Measurements from ENCODE around the gene FAM168B. TPM values are rescaled to one million over a fixed set of nuclear protein-coding genes. Genes with fewer than 3 reads are reported as not detected.
A peak's percentile ranks its signal among the peaks of the same experiment; 100 is the strongest.
"Not testable (repeated sequence)": the region's sequence is repeated elsewhere in the genome, so short reads cannot be mapped to it uniquely, and the experiment has no call there.

FAM168B gene, protein sequence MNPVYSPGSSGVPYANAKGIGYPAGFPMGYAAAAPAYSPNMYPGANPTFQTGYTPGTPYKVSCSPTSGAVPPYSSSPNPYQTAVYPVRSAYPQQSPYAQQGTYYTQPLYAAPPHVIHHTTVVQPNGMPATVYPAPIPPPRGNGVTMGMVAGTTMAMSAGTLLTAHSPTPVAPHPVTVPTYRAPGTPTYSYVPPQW
- total RNA-seq: 10 to 100 TPM; 78.7 to 94.7 TPM
- long read RNA-seq, full-length matches to known transcripts: 3 of 44 reads
- long read RNA-seq, partial matches to known transcripts: 5 of 44 reads
- long read RNA-seq, other reads (novel, unspliced or antisense): 36 of 44 reads

DNA sequence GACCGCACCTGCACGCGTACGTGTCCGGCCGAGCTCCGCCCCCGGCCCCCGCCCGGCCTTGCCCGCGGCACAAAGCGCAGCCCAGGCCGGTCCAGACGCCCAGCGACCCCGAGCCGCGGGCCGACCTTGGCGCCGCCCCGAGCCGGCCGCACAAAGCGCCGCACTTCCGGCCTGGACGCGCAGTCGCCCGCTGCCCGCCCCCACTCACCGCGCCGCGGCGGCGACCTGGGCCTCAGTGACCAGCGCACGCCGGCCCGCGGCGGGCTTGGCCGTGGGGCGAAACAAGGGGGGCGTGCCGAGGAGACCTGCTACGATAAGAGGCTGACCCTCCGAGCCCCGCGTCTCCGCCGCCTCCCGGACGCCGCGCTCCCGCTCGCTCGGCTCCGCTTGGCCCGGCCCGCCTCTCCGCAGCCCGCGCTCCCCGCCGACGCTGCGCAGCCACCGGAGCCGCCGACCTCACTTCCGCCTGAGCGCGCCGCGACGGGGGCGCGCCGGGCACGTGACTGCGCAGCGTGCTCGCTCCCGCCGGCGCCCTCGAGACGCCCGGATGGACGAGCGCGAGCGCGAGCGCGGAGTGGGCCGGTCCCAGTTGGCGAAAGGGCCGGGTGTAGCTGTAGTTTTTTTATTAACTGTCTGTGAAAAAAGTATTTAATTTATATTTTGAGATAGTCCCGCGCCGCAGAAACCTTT, at the start of gene FAM168B:
Gene FAM168B, minus strand, starts transcription at position 455 of the 690 bp plus-strand sequence. CDS start 10,814 bp downstream, outside the sequence.
- peak; percentile 91 for DNase-seq
- ATAC-seq: peak; percentile 98
- intact Hi-C loops (cut with DNase I): no loop called here

DNA sequence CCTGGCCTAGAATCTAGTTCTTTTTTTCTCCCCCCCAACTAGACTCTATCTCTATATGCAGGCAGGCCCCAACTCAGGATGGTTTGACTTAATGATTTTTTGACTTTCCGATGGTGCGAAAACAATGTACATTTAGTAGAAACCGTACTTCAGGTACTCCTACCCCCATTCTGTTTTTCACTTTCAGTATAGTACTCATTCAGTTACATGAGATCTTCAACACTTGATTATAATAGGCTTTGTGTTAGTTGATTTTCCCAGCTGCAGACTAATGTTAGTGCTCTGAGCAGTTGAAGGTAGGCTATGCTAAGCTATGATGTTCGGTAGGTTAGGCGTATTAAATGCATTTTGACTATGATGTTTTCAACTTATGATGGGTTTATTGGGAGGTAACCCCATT, 49.6 kb upstream of the FAM168B start:
- intact Hi-C loops (cut with DNase I): no loop called here
- no peak for DNase-seq
- no peak for ATAC-seq

DNA sequence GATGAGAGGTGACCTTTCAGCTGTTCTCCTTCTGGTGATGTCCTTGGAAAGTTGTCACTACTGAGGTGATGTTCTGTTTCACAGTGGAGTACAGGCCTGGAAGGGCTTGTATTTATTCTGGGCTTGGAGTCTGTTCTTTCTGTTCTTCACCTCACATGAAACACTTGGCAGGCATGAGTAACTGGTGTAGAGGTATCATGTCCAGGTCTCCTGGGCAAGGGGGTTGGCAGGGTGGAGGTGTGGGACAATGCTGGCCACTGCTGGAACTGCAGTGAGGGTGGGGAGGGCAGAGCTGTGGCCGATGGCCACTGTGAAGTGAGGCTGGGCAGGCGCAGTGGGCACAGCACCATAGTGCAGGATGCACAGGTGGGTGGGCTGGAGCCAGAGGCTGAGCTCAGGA, 47.3 kb upstream of the FAM168B start:
- no peak for DNase-seq
- ATAC-seq: peak; percentile 15 to 41
- intact Hi-C loops (cut with DNase I): no loop called here

DNA sequence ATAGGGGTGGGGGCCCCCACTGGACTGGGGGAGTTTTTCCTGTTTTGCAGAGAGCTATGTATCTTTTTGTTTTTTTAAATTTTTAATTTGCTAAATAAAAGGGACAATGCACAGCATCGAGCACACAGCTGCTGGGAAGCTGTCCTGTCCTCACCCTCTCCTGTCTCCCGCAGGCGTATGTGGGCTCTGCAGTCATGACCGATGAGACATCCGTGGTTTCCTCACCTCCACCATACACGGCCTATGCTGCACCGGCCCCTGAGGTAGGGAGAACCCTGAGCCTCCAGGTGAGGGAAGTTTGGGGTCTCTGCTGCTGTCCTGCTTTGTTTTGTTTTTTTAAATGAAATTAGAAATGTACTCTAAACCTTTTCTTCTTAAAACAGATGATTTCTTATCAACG, 39.5 kb upstream of the FAM168B start:
- ATAC-seq: no peak
- intact Hi-C loops (cut with DNase I): no loop called here

DNA sequence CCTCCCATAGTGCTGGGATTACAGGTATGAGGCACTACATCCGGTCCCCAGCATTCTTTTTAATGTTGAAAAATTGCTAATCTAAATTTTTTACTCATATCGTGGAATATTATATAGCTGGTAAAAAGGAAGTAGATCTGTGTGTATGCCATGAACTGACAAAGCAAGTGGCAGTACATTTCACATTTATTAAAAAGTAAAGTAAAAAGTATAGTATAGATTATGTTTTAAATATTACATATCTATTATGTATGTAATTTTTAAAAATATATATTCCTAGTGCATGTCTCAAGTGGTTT, 37.0 kb upstream of the FAM168B start:
- ATAC-seq (no peak), DNase-seq (no peak)
- intact Hi-C loops (cut with DNase I): no loop called here

More for the DNA sequence above, 39.5 kb upstream of the FAM168B start:
- DNase-seq: no peak

DNA sequence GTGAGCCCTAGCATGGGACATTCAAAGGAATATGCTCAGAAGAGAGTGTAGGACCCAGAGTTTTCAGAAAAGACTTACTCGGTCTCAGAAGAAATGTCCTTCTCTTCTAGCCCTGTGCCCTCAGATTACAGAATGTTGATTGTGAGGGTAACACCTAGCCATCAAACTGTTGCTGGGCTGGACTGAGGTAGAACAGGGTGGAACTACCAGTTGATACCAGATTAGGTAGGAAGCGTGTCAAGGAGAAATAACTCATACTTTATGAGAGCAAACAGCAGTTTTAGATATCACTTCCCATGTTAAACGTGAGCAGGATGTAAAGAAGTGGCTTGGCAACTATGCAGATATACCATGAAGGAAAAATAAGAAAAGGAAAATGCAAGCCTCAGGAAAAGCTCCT, 34.7 kb upstream of the FAM168B start:
- no peak for DNase-seq
- intact Hi-C loops (cut with DNase I): no loop called here
- ATAC-seq: no peak

DNA sequence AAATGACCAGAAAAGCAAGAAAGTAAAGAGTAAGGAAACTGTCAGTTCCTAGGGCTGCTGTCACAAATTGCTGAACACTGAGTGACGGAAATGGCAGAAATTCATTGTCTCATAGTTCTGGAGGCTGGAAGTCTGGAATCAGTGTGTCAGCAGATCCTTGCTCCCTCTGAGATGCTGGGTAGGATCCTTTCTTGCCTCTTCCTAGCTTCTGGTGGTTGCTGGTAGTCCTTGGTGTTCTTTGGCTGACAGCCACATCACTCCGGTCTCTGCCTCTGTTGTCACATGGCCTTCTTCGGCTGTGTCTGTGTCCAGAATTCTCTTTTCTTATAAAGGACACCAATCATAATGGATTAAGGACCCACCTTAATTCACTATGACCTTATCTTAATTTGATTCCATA, 33.8 kb upstream of the FAM168B start:
- intact Hi-C loops (cut with DNase I): no loop called here
- no peak for ATAC-seq

DNA sequence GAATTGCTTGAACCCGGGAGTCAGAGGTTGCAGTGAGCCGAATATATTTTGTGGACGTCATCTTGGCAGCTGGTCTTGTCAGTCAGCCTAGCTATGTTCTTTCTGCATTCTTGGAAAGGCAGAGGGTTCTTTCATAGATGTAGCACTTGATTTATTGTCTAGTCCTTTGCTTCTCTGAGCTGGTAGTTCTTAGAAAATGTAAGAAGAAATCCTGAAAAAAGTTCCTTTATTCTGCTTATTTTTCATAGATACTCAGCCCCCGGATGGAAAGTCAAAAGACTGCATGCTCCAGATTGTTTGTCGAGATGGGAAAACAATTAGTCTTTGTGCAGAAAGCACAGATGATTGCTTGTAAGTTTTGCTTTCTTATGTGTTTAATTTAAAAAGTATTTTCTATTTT, 33.2 kb upstream of the FAM168B start:
- intact Hi-C loops (cut with DNase I): no loop called here
- DNase-seq (no peak), ATAC-seq (no peak)

More for the DNA sequence above, 33.8 kb upstream of the FAM168B start:
- no peak for DNase-seq

DNA sequence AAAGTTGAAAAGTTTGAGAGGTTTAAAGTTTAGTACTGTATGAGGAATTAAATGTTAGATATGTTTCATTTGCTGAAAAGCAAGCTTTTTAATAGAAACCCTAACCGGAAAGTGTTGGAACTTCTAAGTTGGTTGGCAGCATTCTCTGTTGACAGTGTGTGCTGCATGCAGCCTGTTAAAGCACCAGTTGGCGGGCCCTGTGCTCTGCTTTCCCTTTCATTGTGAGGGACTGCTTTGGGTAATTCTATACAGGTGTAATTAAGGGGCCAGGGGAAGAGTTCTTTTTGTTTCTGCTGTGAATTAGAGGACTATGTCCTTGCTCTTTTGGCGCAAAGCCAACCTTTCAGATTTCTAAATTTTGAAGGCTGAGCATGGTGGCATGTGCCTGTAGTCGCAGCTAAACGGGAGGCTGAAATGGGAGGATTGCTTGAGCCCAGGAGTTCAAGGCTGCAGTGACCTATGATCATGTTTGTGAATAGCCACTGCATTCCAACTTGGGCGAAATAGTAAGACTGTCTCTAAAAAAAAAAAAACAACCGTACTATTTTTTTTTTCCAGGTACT, 32.0 kb upstream of the FAM168B start:
- intact Hi-C loops (cut with DNase I): no loop called here
- DNase-seq (no peak), ATAC-seq (no peak)

DNA sequence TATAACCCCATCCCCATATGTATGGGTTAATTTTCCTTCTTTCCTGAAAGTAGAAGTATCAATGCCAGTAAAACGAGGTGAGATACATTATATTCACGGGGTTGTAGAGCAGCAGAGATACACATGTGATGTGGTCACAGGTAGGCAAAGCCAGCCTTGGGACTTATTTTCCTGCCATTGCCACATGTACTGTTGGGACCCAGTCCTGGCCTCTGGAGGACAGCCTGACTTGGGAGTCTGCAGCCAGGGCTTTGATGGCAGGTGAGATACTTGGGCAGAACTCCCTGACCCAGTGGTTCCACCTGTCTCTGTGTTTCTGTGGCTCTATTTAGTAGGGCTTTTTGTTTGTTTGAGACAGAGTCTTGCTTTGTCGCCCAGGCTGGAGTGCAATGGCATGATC, 29.9 kb upstream of the FAM168B start:
- intact Hi-C loops (cut with DNase I): no loop called here
- no peak for ATAC-seq
- DNase-seq: no peak

DNA sequence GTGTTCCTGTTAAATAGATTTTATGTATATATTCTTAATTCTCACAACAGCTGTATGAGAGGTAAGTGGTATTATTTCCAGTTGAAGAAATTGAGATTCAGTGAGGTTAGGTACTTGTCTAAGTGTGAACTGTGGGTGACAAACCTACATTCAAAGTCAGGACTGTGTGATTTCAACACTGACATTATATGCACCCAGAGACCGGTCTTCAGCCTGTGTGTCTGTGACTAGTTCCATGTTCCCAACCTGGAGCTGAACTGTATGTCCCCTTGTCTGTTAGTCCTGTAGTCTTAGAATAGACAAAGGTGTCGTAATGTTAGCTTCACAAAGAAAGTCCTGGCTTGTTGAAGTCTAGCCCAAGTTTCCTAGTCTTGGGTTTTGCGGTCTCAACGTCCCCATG, 29.2 kb upstream of the FAM168B start:
- ATAC-seq (no peak), DNase-seq (no peak)
- intact Hi-C loops (cut with DNase I): no loop called here

DNA sequence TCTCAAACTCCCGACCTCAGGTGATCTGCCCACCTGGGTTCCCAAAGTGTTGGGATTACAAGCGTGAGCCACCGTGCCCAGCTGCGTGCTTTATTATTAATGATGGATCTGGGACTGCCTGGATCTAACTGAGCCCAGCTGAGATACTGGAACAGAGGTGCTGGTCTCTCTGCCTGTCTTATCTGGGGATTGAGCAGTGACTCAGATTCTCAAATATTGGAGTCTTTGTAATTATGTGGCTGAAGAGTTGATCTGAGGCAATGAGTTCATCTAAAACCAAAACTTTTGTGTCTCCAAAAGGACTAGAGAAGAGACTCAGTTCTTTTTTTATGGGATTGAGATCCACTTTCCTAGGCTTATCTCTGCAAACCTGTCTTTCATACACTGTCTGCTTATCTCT, 28.2 kb upstream of the FAM168B start:
- ATAC-seq (no peak), DNase-seq (no peak)
- intact Hi-C loops (cut with DNase I): no loop called here

DNA sequence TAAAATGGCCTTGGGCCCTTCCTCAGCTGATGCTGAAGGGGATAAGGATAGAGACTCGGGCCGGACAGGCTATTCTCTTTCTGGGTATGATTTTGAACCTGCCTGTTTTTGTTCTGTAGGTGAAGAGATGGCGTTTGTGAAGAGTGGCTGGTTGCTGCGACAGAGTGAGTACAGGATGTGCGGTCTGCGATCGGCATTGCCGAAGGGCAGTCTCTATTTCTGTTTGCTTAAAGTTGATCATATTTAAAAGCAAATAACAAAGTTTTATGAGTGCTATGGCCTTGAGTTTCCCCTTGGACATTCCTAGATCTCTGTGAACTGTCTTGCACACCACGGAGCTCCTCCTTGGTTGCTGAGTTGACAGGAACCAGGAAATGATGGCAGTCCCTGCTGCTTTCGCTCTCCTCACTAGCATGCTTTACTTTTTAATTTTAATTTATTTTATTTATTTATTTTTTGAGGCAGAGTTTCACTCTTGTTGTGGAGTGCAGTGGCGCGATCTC, 27.6 kb upstream of the FAM168B start:
- intact Hi-C loops (cut with DNase I): no loop called here
- DNase-seq (no peak), ATAC-seq (no peak)

DNA sequence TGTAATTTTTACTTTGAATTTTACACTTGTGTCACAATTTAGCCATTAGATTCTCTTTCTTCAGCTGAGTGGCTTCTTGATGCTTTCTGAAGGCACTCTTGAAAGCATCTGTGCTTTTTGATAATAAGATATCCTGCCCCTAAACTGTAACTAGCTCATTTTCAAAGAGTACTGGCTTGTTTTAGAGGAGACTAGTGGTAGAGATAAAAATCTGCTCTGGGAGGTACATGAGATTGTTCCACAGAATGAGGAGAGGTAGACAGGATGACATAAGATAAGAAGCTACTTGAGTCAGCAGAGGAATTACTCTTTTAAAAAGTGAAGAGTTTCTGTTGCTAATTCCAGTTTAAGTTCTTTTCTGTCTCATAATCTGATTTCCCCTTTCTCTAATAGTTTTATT, 22.5 kb upstream of the FAM168B start:
- ATAC-seq: no peak
- no peak for DNase-seq

DNA sequence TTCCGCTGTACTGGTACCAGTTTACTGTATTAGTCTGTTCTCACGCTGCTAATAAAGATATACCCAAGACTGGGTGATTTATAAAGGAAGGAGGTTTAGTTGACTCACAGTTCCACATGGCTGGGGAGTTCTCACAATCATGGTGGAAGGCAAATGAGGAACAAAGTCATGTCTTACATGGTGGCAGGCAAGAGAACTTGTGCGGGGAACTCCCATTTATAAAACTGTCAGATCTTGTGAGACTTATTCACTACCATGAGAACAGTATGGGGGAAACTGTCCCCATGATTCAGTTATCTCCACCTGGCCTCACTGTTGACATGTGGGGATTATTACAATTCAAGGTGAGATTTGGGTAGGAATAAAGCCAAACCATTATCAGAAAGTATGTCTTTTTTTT, 21.7 kb upstream of the FAM168B start:
- not testable (repeated sequence) for ATAC-seq

More for the DNA sequence above, 22.5 kb upstream of the FAM168B start:
- intact Hi-C loops (cut with DNase I): no loop called here

DNA sequence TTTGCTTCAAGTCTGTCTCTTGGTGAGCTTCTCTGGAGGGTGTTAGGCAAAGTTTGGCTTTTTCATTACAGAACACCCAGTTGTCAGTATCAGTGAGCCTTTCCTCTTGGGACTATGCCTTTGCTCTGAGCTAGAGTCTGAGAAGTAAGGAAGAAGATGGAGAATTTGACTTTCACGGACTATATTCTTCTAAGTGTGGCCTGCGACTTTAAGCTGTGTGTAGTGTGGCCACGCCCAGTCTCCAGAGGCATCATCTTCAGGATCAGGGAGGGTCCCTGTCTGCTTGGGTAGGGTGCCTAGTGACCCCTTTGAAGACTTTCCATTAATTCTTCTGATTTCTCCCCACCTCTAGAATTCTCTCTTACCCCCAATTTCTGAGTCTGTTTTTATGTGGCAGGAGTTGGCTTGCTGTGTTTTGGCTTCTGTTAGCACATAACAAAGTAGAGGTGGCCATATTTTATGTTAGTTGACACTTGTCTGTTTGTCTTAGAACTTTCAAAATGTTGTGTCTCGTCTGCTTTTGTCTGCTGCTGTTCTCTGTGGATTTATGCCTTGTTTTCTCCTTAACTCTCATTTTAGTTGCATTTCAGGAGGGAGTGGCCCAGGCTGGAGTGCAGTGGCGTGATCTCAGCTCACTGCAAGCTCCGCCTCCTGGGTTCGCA, 20.4 kb upstream of the FAM168B start:
- ATAC-seq (no peak), DNase-seq (no peak)
- intact Hi-C loops (cut with DNase I): no loop called here

More for the DNA sequence above, 21.7 kb upstream of the FAM168B start:
- intact Hi-C loops (cut with DNase I); DNase-seq: not testable (repeated sequence)

DNA sequence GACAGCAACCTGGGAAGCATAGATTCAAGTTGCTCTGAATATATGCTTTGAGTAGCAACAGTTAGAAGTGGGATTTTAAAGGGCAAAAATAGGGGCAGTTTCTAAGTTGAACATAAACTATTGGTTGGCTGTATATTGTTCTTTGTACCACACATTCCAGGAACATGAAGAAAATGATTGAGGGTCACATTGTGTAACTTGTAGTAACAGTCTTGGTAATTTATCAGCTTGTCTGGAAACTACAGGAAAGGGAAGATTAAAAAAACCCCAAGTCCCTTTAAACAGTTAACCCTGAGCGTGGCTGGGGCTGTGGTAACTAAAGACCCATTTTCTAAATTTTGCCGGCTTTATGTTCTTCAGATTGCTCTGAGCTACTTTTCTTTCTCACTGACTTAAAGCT, 19.3 kb upstream of the FAM168B start:
- no peak for DNase-seq
- intact Hi-C loops (cut with DNase I): no loop called here
- ATAC-seq: no peak

DNA sequence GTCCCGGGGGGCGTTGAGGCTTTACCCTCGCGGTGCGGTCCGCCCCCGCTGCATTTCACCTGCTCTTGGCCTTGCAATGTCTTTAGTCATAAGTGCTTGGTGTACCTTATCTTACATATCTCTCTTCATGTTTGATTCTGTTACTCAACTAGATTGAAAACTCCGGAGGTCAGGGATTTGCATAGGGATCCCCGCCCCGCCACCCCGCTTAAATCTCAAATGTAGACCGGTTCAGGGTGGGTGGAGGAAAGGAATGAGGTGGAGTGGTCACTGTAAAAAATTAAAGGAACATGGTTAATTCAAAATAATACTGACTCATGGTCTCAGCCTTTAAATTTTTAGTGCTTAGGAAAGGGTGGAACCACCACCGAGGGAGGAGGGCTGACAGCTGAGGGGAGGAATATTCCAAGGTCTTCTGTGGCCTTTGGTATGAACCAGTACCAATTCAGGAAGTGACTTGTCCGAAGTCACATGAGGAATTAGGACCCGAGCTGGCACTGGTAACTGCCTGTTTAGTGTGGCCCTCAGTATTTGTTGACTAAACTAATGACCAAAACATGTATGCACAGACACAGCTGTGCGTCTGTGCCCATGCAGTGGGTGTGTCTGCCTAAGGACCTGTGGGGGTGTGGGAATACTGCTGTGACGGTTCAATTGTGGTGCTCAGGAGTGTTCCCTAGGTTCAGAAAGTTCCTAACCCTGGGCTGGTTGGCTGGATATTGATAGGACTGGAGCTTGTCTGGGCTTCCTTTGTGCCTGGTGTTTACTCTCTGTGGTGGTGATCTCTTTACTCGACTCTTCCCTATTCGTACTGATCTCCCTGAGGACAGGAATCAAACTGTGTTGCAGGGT, 12.9 kb upstream of the FAM168B start:
- DNase-seq (peak; percentile 31), ATAC-seq (peak; percentile 15 to 36)
- intact Hi-C loops (cut with DNase I): no loop called here

Data from left cardiac atrium (tissue), 4 donors.